GM12801 (cell line): ENCODE results near the gene TCERG1L.

Experiments used
- CTCF ChIP-seq: IDR thresholded peaks from one replicate; pipeline ENCODE4 v1.5.1; 2011; ENCODE audit warnings: control low read depth; ENCODE audit not compliant: insufficient read length; ENCODE audit errors: extremely low read depth

The TCERG1L gene

GRCh38 chr10:131071721-131072120, 239.8 kb downstream of the TCERG1L start:
- no peak for TF ChIP-seq CTCF

- no peak for TF ChIP-seq CTCF
Measured at GRCh38 chr10:131070856-131071255, 240.7 kb downstream of the TCERG1L start.

- no peak for TF ChIP-seq CTCF
Measured at GRCh38 chr10:131068760-131069159, 242.8 kb downstream of the TCERG1L start.

- no peak for TF ChIP-seq CTCF
Measured at GRCh38 chr10:131068311-131068710, 243.2 kb downstream of the TCERG1L start.

GRCh38 chr10:131067690-131068089, 243.8 kb downstream of the TCERG1L start:
- no peak for TF ChIP-seq CTCF

- TF ChIP-seq CTCF = no peak
Measured at GRCh38 chr10:131065673-131066305, 245.7 kb downstream of the TCERG1L start.

GRCh38 chr10:131063311-131063710, 248.2 kb downstream of the TCERG1L start:
- TF ChIP-seq CTCF = no peak
